HEK293 (cell line): ENCODE data around the gene AKAP8L.

ENCODE experiments used
- CTCF ChIA-PET: fragments of 350-600 bp; formaldehyde crosslinking; extraction: SDS; loops from one replicate; lab custom pipeline; 2021; ENCODE audit warnings: antibody characterized with exemption; lab: Yijun Ruan, JAX
- POLR2A ChIA-PET: fragments of 300-600 bp; formaldehyde crosslinking; extraction: SDS; loops from one replicate; lab custom pipeline; 2020; ENCODE audit warnings: antibody characterized with exemption, inconsistent platforms; lab: Yijun Ruan, JAX
- H3K27ac ChIP-seq: fragments of 200-500 bp; sonication (Bioruptor generic); 2 replicates; pipeline ENCODE4 v1.5.1; 2014; ENCODE audit warnings: low read depth, low read length, control low read depth, inconsistent platforms; ENCODE audit errors: extremely low read depth
- H3K36me3 ChIP-seq, 2 experiments: fragments of 200-500 bp in 1 of 2; sonication (Bioruptor generic) in 1 of 2; 1 replicate in 1 of 2; 2 replicates in 1 of 2; pipeline ENCODE4 v1.5.1; 2014 to 2017; ENCODE audit warnings: inconsistent platforms in 2 of 2, low read length in 2 of 2; ENCODE audit not compliant: control insufficient read depth in 2 of 2, insufficient read depth in 1 of 2
- H3K4me1 ChIP-seq: fragments of 200-500 bp; sonication (Bioruptor generic); 2 replicates; pipeline ENCODE4 v1.5.1; 2014; ENCODE audit warnings: mild to moderate bottlenecking, low read length, inconsistent platforms; ENCODE audit not compliant: control insufficient read depth, insufficient read depth
- H3K4me3 ChIP-seq: 2 replicates; pipeline ENCODE4 v1.5.1; 2011; ENCODE audit warnings: low read depth, mild to moderate bottlenecking, control low read depth, low read length, moderate library complexity
- H3K9me3 ChIP-seq: fragments of 200-500 bp; sonication (Bioruptor generic); 2 replicates; pipeline ENCODE4 v1.5.1; 2014; ENCODE audit warnings: low read depth, low read length, inconsistent platforms; ENCODE audit not compliant: control insufficient read depth, insufficient read depth
- CTCF ChIP-seq: fragments of 450-650 bp; formaldehyde crosslinking; IDR thresholded peaks from 2 replicates; pipeline ENCODE4 v1.5.1; 2016; ENCODE audit warnings: missing biosample characterization, missing genetic modification characterization
- EGR2 ChIP-seq: fragments of 450-650 bp; formaldehyde crosslinking; IDR thresholded peaks from 2 replicates; pipeline ENCODE4 v1.5.1; 2016; ENCODE audit warnings: low read depth, missing biosample characterization, missing genetic modification characterization
- HIC1 ChIP-seq: fragments of 450-650 bp; formaldehyde crosslinking; IDR thresholded peaks from 2 replicates; pipeline ENCODE4 v1.5.1; 2016; ENCODE audit warnings: missing biosample characterization, missing genetic modification characterization
- PATZ1 ChIP-seq: fragments of 450-650 bp; formaldehyde crosslinking; IDR thresholded peaks from 2 replicates; pipeline ENCODE4 v1.5.1; 2016; ENCODE audit warnings: missing biosample characterization, missing genetic modification characterization
- ZBTB8A ChIP-seq: fragments of 450-650 bp; formaldehyde crosslinking; IDR thresholded peaks from 2 replicates; pipeline ENCODE4 v1.5.1; 2016; ENCODE audit warnings: missing biosample characterization, missing genetic modification characterization
- ZFHX2 ChIP-seq: fragments of 450-650 bp; formaldehyde crosslinking; conservative IDR thresholded peaks from 2 replicates; pipeline ENCODE4 v1.5.1; 2016; ENCODE audit warnings: missing biosample characterization, missing genetic modification characterization
- ZNF112 ChIP-seq: fragments of 450-650 bp; formaldehyde crosslinking; IDR thresholded peaks from 2 replicates; pipeline ENCODE4 v1.5.0; 2017; ENCODE audit warnings: missing biosample characterization, missing genetic modification characterization
- ZNF155 ChIP-seq: fragments of 450-650 bp; formaldehyde crosslinking; IDR thresholded peaks from 2 replicates; pipeline ENCODE4 v1.5.1; 2016; ENCODE audit warnings: missing biosample characterization, missing genetic modification characterization
- ZNF174 ChIP-seq: fragments of 450-650 bp; formaldehyde crosslinking; IDR thresholded peaks from 2 replicates; pipeline ENCODE4 v1.5.0; 2017; ENCODE audit warnings: missing biosample characterization, mild to moderate bottlenecking, missing genetic modification characterization
- ZNF23 ChIP-seq: fragments of 450-650 bp; formaldehyde crosslinking; IDR thresholded peaks from 2 replicates; pipeline ENCODE4 v1.5.1; 2016; ENCODE audit warnings: missing biosample characterization, missing genetic modification characterization, borderline replicate concordance
- ZNF26 ChIP-seq: fragments of 450-650 bp; formaldehyde crosslinking; IDR thresholded peaks from 2 replicates; pipeline ENCODE4 v1.5.1; 2016; ENCODE audit warnings: missing biosample characterization, missing genetic modification characterization
- ZNF341 ChIP-seq: fragments of 450-650 bp; formaldehyde crosslinking; IDR thresholded peaks from 2 replicates; pipeline ENCODE4; 2016; ENCODE audit warnings: low read depth, missing biosample characterization, missing genetic modification characterization
- ZNF404 ChIP-seq: fragments of 450-650 bp; formaldehyde crosslinking; IDR thresholded peaks from 2 replicates; pipeline ENCODE4 v1.5.1; 2017; ENCODE audit warnings: missing biosample characterization, missing genetic modification characterization
- ZNF449 ChIP-seq: fragments of 450-650 bp; formaldehyde crosslinking; IDR thresholded peaks from 2 replicates; pipeline ENCODE4 v1.5.1; 2017; ENCODE audit warnings: missing biosample characterization, mild to moderate bottlenecking, missing genetic modification characterization, moderate library complexity
- ZNF488 ChIP-seq: fragments of 450-650 bp; formaldehyde crosslinking; IDR thresholded peaks from 2 replicates; pipeline ENCODE4 v1.5.1; 2016; ENCODE audit warnings: missing biosample characterization, missing genetic modification characterization
- ZNF518A ChIP-seq: fragments of 450-650 bp; formaldehyde crosslinking; conservative IDR thresholded peaks from 2 replicates; pipeline ENCODE4 v1.5.1; 2016; ENCODE audit warnings: low read depth, missing biosample characterization, missing genetic modification characterization
- ZNF529 ChIP-seq: fragments of 450-650 bp; formaldehyde crosslinking; IDR thresholded peaks from 2 replicates; pipeline ENCODE4 v1.5.1; 2017; ENCODE audit warnings: missing genetic modification characterization, missing biosample characterization; ENCODE audit not compliant: insufficient replicate concordance
- ZNF701 ChIP-seq: fragments of 450-650 bp; formaldehyde crosslinking; IDR thresholded peaks from 2 replicates; pipeline ENCODE4 v1.5.1; 2016; ENCODE audit warnings: missing biosample characterization, missing genetic modification characterization
- ZNF704 ChIP-seq: fragments of 450-650 bp; formaldehyde crosslinking; IDR thresholded peaks from 2 replicates; pipeline ENCODE4 v1.5.1; 2016; ENCODE audit warnings: missing biosample characterization, missing genetic modification characterization
- ZNF792 ChIP-seq: fragments of 450-650 bp; formaldehyde crosslinking; IDR thresholded peaks from 2 replicates; pipeline ENCODE4 v1.5.1; 2016; ENCODE audit warnings: missing biosample characterization, missing genetic modification characterization
- ZNF843 ChIP-seq: fragments of 450-650 bp; formaldehyde crosslinking; IDR thresholded peaks from 2 replicates; pipeline ENCODE4 v1.5.1; 2016; ENCODE audit warnings: missing biosample characterization, missing genetic modification characterization

The AKAP8L gene

GRCh38 chr19:15418231-15418578, 583 bp downstream of the AKAP8L start:
- ChIA-PET POLR2A (interaction anchor here (0.9 to 4.8 kb wide), 18 partner anchors 8 to 245 kb away, joined by 3 to 94 read pairs (median 5); partner anchors contain the start of gene AKAP8), CTCF (interaction anchor here (0.5 to 2.8 kb wide), 7 partner anchors 9 to 254 kb away, joined by 3 to 27 read pairs (median 7); no protein-coding TSS in a partner anchor)
- Histone ChIP-seq H3K9me3 (no peaks in the 10 kb centered on the region), H3K36me3 (peaks cover 16 to 36% of the 10 kb centered on the region in 2 experiments), H3K4me3 (peak overlapping the region; percentile 92), H3K27ac (peak overlapping the region; percentile 98), H3K4me1 (peaks cover 19% of the 10 kb centered on the region)
- TF ChIP-seq ZNF404, result no peak
- no peak for TF ChIP-seq ZNF341 (tag by site-specific recombination)
- TF ChIP-seq ZFHX2 (tag by site-specific recombination), result peak; percentile 96
- no peak for TF ChIP-seq ZNF701 (tag by site-specific recombination)
- TF ChIP-seq ZNF155 (tag by site-specific recombination), result no peak
- no peak for TF ChIP-seq ZNF112 (tag by site-specific recombination)
- no peak for TF ChIP-seq ZNF488 (tag by site-specific recombination)
- TF ChIP-seq CTCF (tag by site-specific recombination), result no peak
- TF ChIP-seq ZNF792 (tag by site-specific recombination), result no peak
- TF ChIP-seq EGR2, result peak; percentile 88; the same call in 1 of the 2 replicates
- no peak for TF ChIP-seq ZNF529
- TF ChIP-seq ZNF704 (tag by site-specific recombination), result no peak
- no peak for TF ChIP-seq HIC1
- TF ChIP-seq ZNF174 (tag by site-specific recombination), result no peak
- no peak for TF ChIP-seq ZNF26 (tag by site-specific recombination)
- peak; percentile 14; the same call in 1 of the 2 replicates for TF ChIP-seq ZBTB8A (tag by site-specific recombination)
- no peak for TF ChIP-seq ZNF843 (tag by site-specific recombination)
- peak; percentile 19; the same call in 1 of the 2 replicates for TF ChIP-seq ZNF449 (tag by site-specific recombination)
- TF ChIP-seq ZNF518A, result no peak
- no peak for TF ChIP-seq ZNF23 (tag by site-specific recombination)
- 0 out of 2 replicates have a peak, but pooled peaks have one; percentile 46 for TF ChIP-seq PATZ1
